CD4-positive, alpha-beta T cell (primary cell): ENCODE data around the gene CASP2. TPM values are rescaled to one million over a fixed set of nuclear protein-coding genes. Genes with fewer than 3 reads are reported as not detected.

Experiments used
- ATAC-seq: fragments of 200-7000 bp; cut with Tn5 transposase; one replicate; pipeline ENCODE4 v1.10.0; 2022; ENCODE audit warnings: mild to moderate bottlenecking; ENCODE audit not compliant: poor library complexity
- CTCF ChIA-PET: fragments of 350-600 bp; sonication (Branson Sonifier 250); formaldehyde crosslinking; loops from one replicate; lab custom pipeline; 2021; ENCODE audit warnings: antibody characterized with exemption, inconsistent platforms; lab: Charles Lee
- POLR2A ChIA-PET: fragments of 350-600 bp; sonication (Branson Sonifier 250); formaldehyde crosslinking; loops from one replicate; lab custom pipeline; 2021; ENCODE audit warnings: antibody characterized with exemption, inconsistent platforms; lab: Charles Lee
- DNase-seq, 14 experiments: peaks; one replicate each; pipeline ENCODE4 v3.0.0-alpha.2; 2013 to 2020; ENCODE audit warnings: mixed read lengths in 2 of 14
- H3K27ac ChIP-seq, 2 donors: one replicate each; pipeline versions ENCODE4 v1.5.1 to v1.7.0; 2013; ENCODE audit warnings: low read length in 2 of 2, low read depth in 1 of 2, mild to moderate bottlenecking in 1 of 2
- H3K27me3 ChIP-seq, 2 experiments: 1 replicate in 1 of 2; 2 replicates in 1 of 2; pipeline versions ENCODE4 v1.6.1 to v1.7.0; 2013; ENCODE audit warnings: low read length in 2 of 2, control low read depth in 1 of 2, mild to moderate bottlenecking in 1 of 2, moderate library complexity in 1 of 2; ENCODE audit not compliant: insufficient read depth in 2 of 2, control insufficient read depth in 1 of 2
- H3K36me3 ChIP-seq: one replicate; pipeline ENCODE4 v1.6.1; 2013; ENCODE audit warnings: low read length, control low read depth; ENCODE audit not compliant: insufficient read depth
- H3K4me1 ChIP-seq: one replicate; pipeline ENCODE4 v1.6.1; 2013; ENCODE audit warnings: low read length, control low read depth; ENCODE audit not compliant: insufficient read depth
- H3K4me3 ChIP-seq: one replicate; pipeline ENCODE4 v1.5.1; 2013; ENCODE audit warnings: mild to moderate bottlenecking, low read length, moderate library complexity
- H3K9me3 ChIP-seq, 2 experiments: 1 replicate in 1 of 2; 2 replicates in 1 of 2; pipeline versions ENCODE4 v1.6.1 to v1.7.0; 2013; ENCODE audit warnings: low read length in 2 of 2, mild to moderate bottlenecking in 2 of 2, control low read depth in 1 of 2, moderate library complexity in 1 of 2; ENCODE audit not compliant: control insufficient read depth in 1 of 2, insufficient read depth in 1 of 2
- H3K27ac Mint-ChIP-seq: one replicate; pipeline ENCODE4 v1.8.0; 2020; ENCODE audit warnings: mixed read lengths
- H3K27me3 Mint-ChIP-seq: one replicate; pipeline ENCODE4 v1.8.0; 2021; ENCODE audit warnings: mixed read lengths
- H3K36me3 Mint-ChIP-seq: one replicate; pipeline ENCODE4 v1.8.0; 2021; ENCODE audit warnings: low read depth, mixed read lengths
- H3K4me1 Mint-ChIP-seq: one replicate; pipeline ENCODE4 v1.8.0; 2021; ENCODE audit warnings: low read depth, mixed read lengths
- H3K4me3 Mint-ChIP-seq: one replicate; pipeline ENCODE4 v1.8.0; 2020; ENCODE audit warnings: mild to moderate bottlenecking, mixed read lengths
- H3K9me3 Mint-ChIP-seq: one replicate; pipeline ENCODE4 v1.8.0; 2020; ENCODE audit warnings: mixed read lengths
- CTCF ChIP-seq: fragments of 200-600 bp; IDR thresholded peaks from one replicate; pipeline ENCODE4 v1.8.0; 2022; ENCODE audit warnings: antibody characterized with exemption, mild to moderate bottlenecking
- intact Hi-C, 2 experiments: fragments of 100-400 bp; cut with DNase I in 1 of 2; cut with micrococcal nuclease in 1 of 2; formaldehyde crosslinking; loops; one replicate each; pipeline versions ENCODE4 v1.15.1 to v1.9.0; 2023 to 2025; cut with DNase I, micrococcal nuclease
- total RNA-seq, 174 experiments: library from RNA in 2 of 174; stranded (reverse) in 2 of 174; gene quantifications; one replicate each; pipeline ENCODE4 v1.2.3 and lab custom pipeline; 2021 to 2026

CASP2 gene
- total RNA-seq, 2 experiments from 2014 or later = 19.1 to 21.9 TPM

- no peaks in the 10 kb centered on the region for H3K9me3 Mint-ChIP-seq
- no peak overlapping the region for H3K27ac Mint-ChIP-seq
- no peaks in the 10 kb centered on the region for H3K4me1 Mint-ChIP-seq
- no peaks in the 10 kb centered on the region for H3K4me1 ChIP-seq
- H3K9me3 ChIP-seq = peaks cover 0 to 6% of the 10 kb centered on the region in 2 experiments
- CTCF ChIA-PET = no interaction called here
- no peaks in the 10 kb centered on the region for H3K36me3 Mint-ChIP-seq
- H3K27me3 Mint-ChIP-seq = peaks cover 3% of the 10 kb centered on the region
- no peak for TF ChIP-seq CTCF
- H3K27me3 ChIP-seq = no peaks in the 10 kb centered on the region
- H3K27ac ChIP-seq = no peak overlapping the region
- H3K4me3 ChIP-seq = no peak overlapping the region
- intact Hi-C loops = no loop called here
- no peak for ATAC-seq
- POLR2A ChIA-PET = no interaction called here
- no peaks in the 10 kb centered on the region for H3K36me3 ChIP-seq
- no peak overlapping the region for H3K4me3 Mint-ChIP-seq
- DNase-seq = no peak
Observed at GRCh38 chr7:143354376-143354775, 66.2 kb downstream of the CASP2 start.

GRCh38 chr7:143354965-143355364 is 66.8 kb downstream of the CASP2 start:
- Histone ChIP-seq H3K4me3 (no peak overlapping the region), H3K27ac (no peak overlapping the region), H3K36me3 (no peaks in the 10 kb centered on the region), H3K27me3 (no peaks in the 10 kb centered on the region), H3K9me3 (peaks cover 0 to 6% of the 10 kb centered on the region in 2 experiments), H3K4me1 (no peaks in the 10 kb centered on the region)
- intact Hi-C loops = no loop called here
- no peak for TF ChIP-seq CTCF
- DNase-seq (no peak), ATAC-seq (no peak)
- CTCF ChIA-PET = interaction anchor here (1.9 kb wide), 1 partner anchor 9 kb away, joined by 5 read pairs; no protein-coding TSS in a partner anchor
- peaks cover 5% of the 10 kb centered on the region for H3K27me3 Mint-ChIP-seq
- H3K4me1 Mint-ChIP-seq = no peaks in the 10 kb centered on the region
- no peak overlapping the region for H3K4me3 Mint-ChIP-seq
- no peaks in the 10 kb centered on the region for H3K36me3 Mint-ChIP-seq
- no peaks in the 10 kb centered on the region for H3K9me3 Mint-ChIP-seq
- no peak overlapping the region for H3K27ac Mint-ChIP-seq
- POLR2A ChIA-PET = no interaction called here

GRCh38 chr7:143355450-143356385 is 67.6 kb downstream of the CASP2 start:
- Histone ChIP-seq H3K27ac (no peak overlapping the region), H3K4me1 (peaks cover 3% of the 10 kb centered on the region), H3K4me3 (no peak overlapping the region), H3K36me3 (no peaks in the 10 kb centered on the region), H3K27me3 (no peaks in the 10 kb centered on the region), H3K9me3 (peaks cover 0 to 6% of the 10 kb centered on the region in 2 experiments)
- no peak overlapping the region for H3K4me3 Mint-ChIP-seq
- POLR2A ChIA-PET = interaction anchor here (0.5 to 1.0 kb wide), 2 partner anchors 10 to 53 kb away, joined by 3 read pairs; no protein-coding TSS in a partner anchor
- DNase-seq = no peak
- no peak overlapping the region for H3K27ac Mint-ChIP-seq
- TF ChIP-seq CTCF = no peak
- peaks cover 11% of the 10 kb centered on the region for H3K27me3 Mint-ChIP-seq
- H3K4me1 Mint-ChIP-seq = peaks cover 4% of the 10 kb centered on the region
- intact Hi-C loops = no loop called here
- ATAC-seq = no peak
- no peaks in the 10 kb centered on the region for H3K36me3 Mint-ChIP-seq
- CTCF ChIA-PET = interaction anchor here (1.9 kb wide), 1 partner anchor 10 kb away, joined by 5 read pairs; no protein-coding TSS in a partner anchor
- no peaks in the 10 kb centered on the region for H3K9me3 Mint-ChIP-seq
